GM12878 (cell line): ENCODE results near the gene PC. TPM values are rescaled to one million over a fixed set of nuclear protein-coding genes. Genes with fewer than 3 reads are reported as not detected.

ENCODE experiments used
- ATAC-seq: fragments of 200-7000 bp; cut with Tn5 transposase; 3 replicates; pipeline ENCODE4 v1.9.1; 2020; ENCODE audit warnings: mild to moderate bottlenecking, moderate library complexity
- BruUV-seq: library from RNA; stranded (reverse); fragments of 400-500 nt; replicated peaks from 2 replicates; lab custom pipeline; 2021; lab: Mats Ljungman, UMichigan
- CTCF ChIA-PET: fragments of 300-600 bp; sonication (Branson Sonifier 250); formaldehyde crosslinking; extraction: SDS; loops from one replicate; lab custom pipeline; 2021; ENCODE audit warnings: inconsistent platforms; lab: Yijun Ruan, JAX
- POLR2A ChIA-PET: fragments of 350-600 bp; formaldehyde crosslinking; extraction: SDS; loops from one replicate; lab custom pipeline; 2021; ENCODE audit warnings: inconsistent platforms; lab: Charles Lee
- RAD21 ChIA-PET: fragments of 300-600 bp; sonication (Branson Sonifier 250); formaldehyde crosslinking; loops from one replicate; lab custom pipeline; 2023; ENCODE audit warnings: antibody characterized with exemption; ENCODE audit not compliant: unreplicated experiment; lab: Charles Lee
- SMC1A ChIA-PET: fragments of 300-600 bp; sonication (Branson Sonifier 250); formaldehyde crosslinking; loops from one replicate; lab custom pipeline; 2023; ENCODE audit not compliant: unreplicated experiment, uncharacterized antibody; lab: Charles Lee
- DNase-seq: peaks from one replicate; pipeline ENCODE4 v3.0.0-alpha.2; 2011; ENCODE audit warnings: low read depth, low spot score
- FAIRE-seq: peaks from 3 replicates; lab custom pipeline; 2011; peaks lifted over from hg19 to GRCh38; lab: Jason Lieb, UNC
- H2AFZ ChIP-seq: 2 replicates; pipeline ENCODE4 v1.6.0; 2011; ENCODE audit warnings: low read depth, low read length, control low read depth; ENCODE audit not compliant: control insufficient read depth
- H3K27ac ChIP-seq: 2 replicates; pipeline ENCODE4 v1.5.1; 2011; ENCODE audit warnings: control low read depth; ENCODE audit not compliant: control insufficient read depth, insufficient read depth
- H3K27me3 ChIP-seq, 2 experiments: replicated peaks in 1 of 2; 2 replicates each; pipeline versions ENCODE4 v1.6.0 to v1.6.1; 2011; ENCODE audit warnings: low read length in 1 of 2; ENCODE audit not compliant: control insufficient read depth in 2 of 2, insufficient read depth in 2 of 2
- H3K36me3 ChIP-seq, 2 experiments: 2 replicates each; pipeline ENCODE4 v1.5.1; 2011; ENCODE audit warnings: low read length in 1 of 2; ENCODE audit not compliant: control insufficient read depth in 2 of 2, insufficient read depth in 2 of 2
- H3K4me1 ChIP-seq: 2 replicates; pipeline ENCODE4 v1.6.1; 2011; ENCODE audit warnings: mild to moderate bottlenecking, low read length, moderate library complexity, mixed read lengths; ENCODE audit not compliant: control insufficient read depth, insufficient read depth
- H3K4me2 ChIP-seq: 2 replicates; pipeline ENCODE4 v1.6.0; 2011; ENCODE audit warnings: control low read depth; ENCODE audit not compliant: control insufficient read depth, insufficient read depth
- H3K4me3 ChIP-seq: fragments of 200-600 bp; sonication (generic); 2 replicates; pipeline ENCODE4 v1.5.1; 2016
- H3K79me2 ChIP-seq: 2 replicates; pipeline ENCODE4 v1.6.0; 2011; ENCODE audit warnings: low read length; ENCODE audit not compliant: control insufficient read depth, insufficient read depth
- H3K9ac ChIP-seq: 2 replicates; pipeline ENCODE4 v1.8.0; 2011; ENCODE audit warnings: low read length, control low read depth, mixed read lengths; ENCODE audit not compliant: control insufficient read depth, insufficient read depth
- H3K9me3 ChIP-seq: replicated peaks from 3 replicates; pipeline ENCODE4 v1.5.1; 2011; ENCODE audit warnings: mild to moderate bottlenecking, low read length; ENCODE audit not compliant: control insufficient read depth, insufficient read depth
- H4K20me1 ChIP-seq: 2 replicates; pipeline ENCODE4 v1.6.0; 2011; ENCODE audit not compliant: control insufficient read depth, insufficient read depth
- HDAC2 ChIP-seq: fragments of 200-600 bp; sonication (generic); IDR thresholded peaks from 2 replicates; pipeline ENCODE4 v1.6.1; 2017
- SREBF1 ChIP-seq: IDR thresholded peaks from 2 replicates; pipeline ENCODE4 v1.6.1; 2012; ENCODE audit warnings: mild to moderate bottlenecking, low read length
- SREBF2 ChIP-seq: IDR thresholded peaks from 2 replicates; pipeline ENCODE4 v1.6.1; 2012; ENCODE audit warnings: mild to moderate bottlenecking, low read length
- TCF12 ChIP-seq: IDR thresholded peaks from 2 replicates; pipeline ENCODE4 v1.6.1; 2011; ENCODE audit warnings: low read depth, mild to moderate bottlenecking, low read length
- ZNF274 ChIP-seq: IDR thresholded peaks from one replicate; pipeline ENCODE4 v1.8.0; 2011; ENCODE audit not compliant: insufficient read length, insufficient read depth
- ZNF384 ChIP-seq: IDR thresholded peaks from 2 replicates; pipeline ENCODE4 v1.6.1; 2012; ENCODE audit warnings: low read depth, mild to moderate bottlenecking, low read length, improper control_type of control experiment, borderline replicate concordance
- WGBS: methylation state at CpG from one replicate; pipeline ENCODE4 v1.1.6; 2016; ENCODE audit warnings: low lambda C conversion rate; ENCODE audit not compliant: insufficient replicate concordance, insufficient coverage; ENCODE audit errors: missing lambda C conversion rate; 5-methylcytosine and 5-hydroxymethylcytosine counted together
- in situ Hi-C: fragments of 300-500 bp; cut with MboI; formaldehyde crosslinking; loops from 9 replicates; pipeline ENCODE4 v1.14.3; 2018; ENCODE audit warnings: mixed read lengths
- intact Hi-C: fragments of 100-400 bp; cut with micrococcal nuclease; formaldehyde crosslinking; loops from one replicate; pipeline ENCODE4 v1.14.2; 2022; ENCODE audit not compliant: unreplicated experiment
- polyA plus RNA-seq, 11 experiments: library from polyadenylated mRNA; depleted of rRNA in 4 of 11; unstranded in 6 of 11; stranded (reverse) in 5 of 11; fragments of >200 nt; fragmentation: Nextera tagmentation in 4 of 11; fragmentation: Illumina TruSeq in 1 of 11; extraction: Ambion mirVana in 4 of 11; extraction: Trizol in 1 of 11; gene quantifications; 1 replicate in 1 of 11; 2 replicates in 10 of 11; pipeline versions ENCODE4 v1.2.1 to v1.2.3, GENCODE V29; 2011 to 2016; ENCODE audit warnings: inconsistent platforms in 2 of 11, missing spikeins in 2 of 11, low read depth in 1 of 11
- total RNA-seq, 4 experiments: library from RNA; depleted of rRNA in 3 of 4; stranded (reverse); fragments of >200 nt in 3 of 4; fragmentation: Illumina TruSeq in 1 of 4; extraction: Trizol in 1 of 4; gene quantifications; 2 replicates each; pipeline versions ENCODE4 v1.2.1 to v1.2.3, GENCODE V29; 2013 to 2021
- TF ChIP-seq, protein P1 (sequence below): IDR thresholded peaks from 2 replicates; pipeline ENCODE4 v1.6.1; 2012; ENCODE audit warnings: low read depth, low read length, improper control_type of control experiment
- TF ChIP-seq, protein P2 (sequence below): fragments of 450-650 bp; IDR thresholded peaks from 2 replicates; pipeline ENCODE4 v1.6.1; 2017; ENCODE audit warnings: low read depth, mild to moderate bottlenecking, moderate library complexity

PC gene
- total and polyA plus RNA-seq, 10 of the 15 experiments (the other 5 are each of a cell fraction or from before 2014, with no cell fraction given), result 0.22 to 10.3 (median 4.5) TPM

DNA sequence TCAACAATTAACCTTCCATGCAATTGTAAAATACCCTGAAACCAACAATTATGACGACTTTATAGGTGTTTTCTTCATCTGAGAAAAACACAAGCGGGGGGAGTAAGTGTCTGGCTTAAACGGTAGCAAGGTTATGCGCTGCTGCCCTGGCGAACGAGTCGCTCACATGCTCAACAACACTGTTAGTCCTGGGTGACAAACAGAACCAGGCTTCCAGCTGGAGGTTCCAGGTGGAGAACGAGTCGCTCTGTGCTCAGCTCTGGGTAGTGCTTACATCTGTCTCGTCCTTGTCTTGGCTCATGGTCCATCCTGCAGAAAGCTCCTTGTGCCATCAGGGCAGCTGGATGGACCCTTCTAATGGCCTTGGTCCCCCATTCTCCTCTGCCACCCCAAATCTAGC, 48.2 kb downstream of the PC start (continued):
- TF ChIP-seq, protein P1, sequence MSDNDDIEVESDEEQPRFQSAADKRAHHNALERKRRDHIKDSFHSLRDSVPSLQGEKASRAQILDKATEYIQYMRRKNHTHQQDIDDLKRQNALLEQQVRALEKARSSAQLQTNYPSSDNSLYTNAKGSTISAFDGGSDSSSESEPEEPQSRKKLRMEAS, result no peak
- TF ChIP-seq SREBF2, result no peak
- no peak for TF ChIP-seq ZNF384
- TF ChIP-seq ZNF274, result no peak
- no peak for TF ChIP-seq SREBF1
- TF ChIP-seq TCF12, result no peak

DNA sequence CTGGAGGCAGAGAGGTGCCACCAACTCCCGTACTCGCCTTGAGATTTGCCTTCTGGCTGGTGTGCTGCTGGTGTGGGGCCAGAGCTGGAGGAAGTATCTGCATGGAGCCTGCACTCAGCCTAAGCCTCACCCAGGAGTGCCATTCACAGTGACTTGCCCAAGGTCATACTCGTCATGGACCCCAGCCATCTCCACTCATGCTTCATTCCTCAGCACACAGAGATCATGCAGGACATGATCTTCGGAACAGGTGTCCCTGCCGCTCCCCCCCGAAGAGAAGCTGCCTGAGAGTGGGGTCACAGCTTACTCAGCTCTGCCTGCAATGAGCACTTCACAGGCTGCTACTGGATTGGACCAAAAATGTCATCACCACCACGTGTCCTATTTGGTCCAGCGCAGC, 49.0 kb downstream of the PC start:
- H3K9ac ChIP-seq, result no peak overlapping the region
- H3K4me2 ChIP-seq, result no peak overlapping the region
- ChIA-PET CTCF (no interaction called here), SMC1A (no interaction called here), RAD21 (no interaction called here)
- in situ Hi-C loops, result no loop called here
- H3K27me3 ChIP-seq, result peaks cover 0 to 1% of the 10 kb centered on the region in 2 experiments; a peak in 1 of 4 replicates
- no peaks in the 10 kb centered on the region for H4K20me1 ChIP-seq
- intact Hi-C loops, result no loop called here
- no peaks in the 10 kb centered on the region for H3K9me3 ChIP-seq
- H3K79me2 ChIP-seq, result no peaks in the 10 kb centered on the region
- WGBS, result 62% methylated on average over 8 of the region's 8 CpGs
- FAIRE-seq, result no peak
- no peak overlapping the region for H3K27ac ChIP-seq
- no peaks in the 10 kb centered on the region for H3K36me3 ChIP-seq
- BruUV-seq, result no TSS peak
- TF ChIP-seq, protein P2, sequence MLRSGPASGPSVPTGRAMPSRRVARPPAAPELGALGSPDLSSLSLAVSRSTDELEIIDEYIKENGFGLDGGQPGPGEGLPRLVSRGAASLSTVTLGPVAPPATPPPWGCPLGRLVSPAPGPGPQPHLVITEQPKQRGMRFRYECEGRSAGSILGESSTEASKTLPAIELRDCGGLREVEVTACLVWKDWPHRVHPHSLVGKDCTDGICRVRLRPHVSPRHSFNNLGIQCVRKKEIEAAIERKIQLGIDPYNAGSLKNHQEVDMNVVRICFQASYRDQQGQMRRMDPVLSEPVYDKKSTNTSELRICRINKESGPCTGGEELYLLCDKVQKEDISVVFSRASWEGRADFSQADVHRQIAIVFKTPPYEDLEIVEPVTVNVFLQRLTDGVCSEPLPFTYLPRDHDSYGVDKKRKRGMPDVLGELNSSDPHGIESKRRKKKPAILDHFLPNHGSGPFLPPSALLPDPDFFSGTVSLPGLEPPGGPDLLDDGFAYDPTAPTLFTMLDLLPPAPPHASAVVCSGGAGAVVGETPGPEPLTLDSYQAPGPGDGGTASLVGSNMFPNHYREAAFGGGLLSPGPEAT, result no peak
- TF ChIP-seq HDAC2, result no peak
- TF ChIP-seq, all 136 proteins: peak for 0
- ATAC-seq, result no peak
- POLR2A ChIA-PET, result no interaction called here
- no peaks in the 10 kb centered on the region for H3K4me1 ChIP-seq
- no peak for DNase-seq
- H3K4me3 ChIP-seq, result no peak overlapping the region
- H2AFZ ChIP-seq, result no peak overlapping the region
